HG02938 (cell line): Measurements from ENCODE around the gene BRIP1.
"Not testable (repeated sequence)": the region's sequence is repeated elsewhere in the genome, so short reads cannot be mapped to it uniquely, and the experiment has no call there.

ENCODE experiments used
- ATAC-seq: cut with Tn5 transposase; IDR thresholded peaks from one replicate; pipeline ENCODE4 v1.9.1; 2021; ENCODE audit warnings: mild to moderate bottlenecking, moderate library complexity; ENCODE audit not compliant: unreplicated experiment

BRIP1 gene

GRCh38 chr17:61867033-61867432 is 3.7 kb upstream of the BRIP1 start:
- ATAC-seq = no peak

DNA sequence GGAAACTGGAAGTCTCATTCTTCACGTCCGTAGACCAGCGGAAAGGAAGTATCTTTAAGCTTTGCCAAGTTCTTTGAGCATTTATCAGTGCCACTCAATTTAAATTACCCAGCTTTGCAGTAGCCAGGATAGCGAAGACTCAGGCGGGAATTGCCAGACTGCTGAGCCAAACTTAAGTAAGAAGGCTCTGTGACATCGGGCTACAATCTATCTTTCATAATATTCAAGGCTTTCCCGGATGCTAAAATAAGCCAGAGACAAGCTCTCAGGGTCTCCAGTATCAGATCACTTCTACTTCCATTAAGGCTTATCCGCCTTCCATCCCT is 436 bp upstream of the BRIP1 start:
- ATAC-seq = no peak

GRCh38 chr17:61862105-61862574 is 1.2 kb downstream of the BRIP1 start:
- ATAC-seq = no peak

GRCh38 chr17:61860397-61860796 is 2.9 kb downstream of the BRIP1 start:
- ATAC-seq = not testable (repeated sequence)

DNA sequence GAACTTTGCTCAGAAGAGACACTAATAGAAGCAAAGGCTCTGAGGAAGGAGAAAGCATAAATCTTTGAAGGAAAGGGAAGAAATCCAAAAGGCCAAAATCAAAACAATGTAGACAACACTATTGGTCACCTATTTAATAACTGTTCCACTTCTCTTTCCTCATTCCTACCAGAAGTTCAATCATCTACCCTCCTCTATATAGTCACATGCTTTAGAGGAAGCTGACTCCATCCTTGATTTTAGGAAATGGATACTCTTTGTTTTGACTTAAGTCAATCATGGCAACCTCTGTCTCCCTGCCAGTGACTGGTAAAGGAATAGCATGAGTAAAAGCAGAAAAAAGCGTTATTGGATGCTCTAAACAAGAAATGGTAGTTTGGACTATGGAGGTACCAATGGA is 7.3 kb downstream of the BRIP1 start:
- no peak for ATAC-seq

DNA sequence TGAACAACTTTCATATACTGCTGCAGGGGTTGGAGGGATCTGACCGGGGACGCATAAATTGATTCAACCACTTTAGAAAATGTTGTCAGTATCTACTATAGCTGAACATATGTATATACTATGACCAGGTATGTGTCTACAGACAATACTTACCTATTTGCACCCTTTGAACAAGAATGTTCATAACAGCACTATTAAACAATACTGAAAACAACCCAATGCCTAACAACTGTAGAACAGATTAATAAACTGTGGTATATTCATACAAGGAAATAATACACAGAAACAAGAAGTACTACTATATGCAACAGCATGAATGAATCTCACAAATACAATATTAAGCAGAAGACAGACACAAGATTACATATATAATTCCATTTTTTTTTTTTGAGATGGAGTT is 10.5 kb downstream of the BRIP1 start:
- ATAC-seq = no peak

DNA sequence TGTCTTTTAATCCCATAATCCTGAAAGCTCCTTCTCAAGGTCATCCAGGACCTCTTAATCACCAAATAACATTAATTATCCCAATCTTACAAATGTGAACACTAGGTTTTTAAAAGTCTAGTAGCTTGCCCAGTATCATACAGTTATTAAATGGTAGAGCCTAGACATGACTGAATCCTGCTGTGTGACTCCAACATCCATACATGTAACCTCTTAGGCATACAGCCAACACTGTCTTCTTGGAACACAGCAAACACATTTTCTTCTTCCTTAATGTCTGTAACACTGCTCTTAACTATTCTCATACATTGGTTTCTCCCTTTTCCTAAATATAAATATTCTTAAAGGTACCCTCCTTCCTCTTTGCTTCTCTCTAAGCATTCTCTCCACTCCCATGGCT is 13.7 kb downstream of the BRIP1 start:
- no peak for ATAC-seq

GRCh38 chr17:61848896-61849295 is 14.4 kb downstream of the BRIP1 start:
- no peak for ATAC-seq

DNA sequence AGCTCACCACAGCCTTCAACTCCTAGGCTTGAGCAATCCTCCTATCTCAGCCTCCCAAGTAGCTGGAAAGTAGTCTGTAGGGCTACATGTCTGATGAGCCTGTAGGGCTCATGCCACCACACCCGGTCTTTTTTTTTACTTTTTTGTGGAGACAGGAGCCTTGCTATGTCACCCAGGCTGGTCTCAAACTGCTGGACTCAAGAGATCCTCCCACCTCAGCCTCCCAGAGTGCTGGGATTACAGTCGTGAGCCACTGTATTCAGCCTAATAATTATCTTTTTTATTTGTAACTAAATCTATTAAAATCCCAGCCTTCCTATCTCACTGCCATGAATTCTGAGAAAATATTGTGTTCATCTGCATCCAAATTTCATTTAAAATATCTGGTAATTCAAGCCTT is 15.1 kb downstream of the BRIP1 start:
- ATAC-seq = no peak

GRCh38 chr17:61847659-61848058 is 15.7 kb downstream of the BRIP1 start:
- no peak for ATAC-seq

DNA sequence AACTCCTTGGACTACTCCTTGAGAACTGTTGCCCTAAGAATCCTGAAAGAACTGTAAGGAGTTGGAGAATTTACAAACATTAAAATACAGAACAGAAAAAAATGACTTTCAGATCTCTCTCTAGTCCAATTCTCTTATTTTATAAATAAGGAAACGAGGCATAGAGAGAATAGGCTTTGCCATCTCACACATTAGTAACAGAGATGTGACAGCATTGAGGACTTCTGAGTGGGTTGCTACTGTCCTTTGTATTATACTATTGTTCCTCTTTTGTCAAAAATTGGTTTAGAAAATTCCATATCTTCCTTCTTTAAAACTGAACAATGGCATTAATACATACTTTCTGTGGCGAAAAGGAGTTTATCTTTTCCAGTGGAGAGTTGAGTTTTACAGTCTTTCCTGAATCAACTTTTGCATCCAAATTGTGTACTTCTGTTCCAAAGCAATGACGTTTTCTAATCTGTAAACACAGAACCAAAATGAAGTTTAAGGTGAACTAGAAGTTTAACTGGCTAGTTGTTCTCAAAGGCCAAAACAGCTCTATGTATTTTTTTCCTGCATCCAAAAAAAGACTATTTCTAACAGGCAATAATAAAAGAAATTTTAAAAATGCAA is 16.5 kb downstream of the BRIP1 start:
- ATAC-seq = no peak

GRCh38 chr17:61846088-61846487 is 17.2 kb downstream of the BRIP1 start:
- no peak for ATAC-seq

GRCh38 chr17:61843435-61843834 is 19.9 kb downstream of the BRIP1 start:
- ATAC-seq = no peak

- no peak for ATAC-seq
Measured at GRCh38 chr17:61842899-61843298, 20.4 kb downstream of the BRIP1 start.

GRCh38 chr17:61839300-61839786 is 24.0 kb downstream of the BRIP1 start:
- ATAC-seq = no peak

- ATAC-seq = no peak
Measured at GRCh38 chr17:61837175-61838051, 25.9 kb downstream of the BRIP1 start.

DNA sequence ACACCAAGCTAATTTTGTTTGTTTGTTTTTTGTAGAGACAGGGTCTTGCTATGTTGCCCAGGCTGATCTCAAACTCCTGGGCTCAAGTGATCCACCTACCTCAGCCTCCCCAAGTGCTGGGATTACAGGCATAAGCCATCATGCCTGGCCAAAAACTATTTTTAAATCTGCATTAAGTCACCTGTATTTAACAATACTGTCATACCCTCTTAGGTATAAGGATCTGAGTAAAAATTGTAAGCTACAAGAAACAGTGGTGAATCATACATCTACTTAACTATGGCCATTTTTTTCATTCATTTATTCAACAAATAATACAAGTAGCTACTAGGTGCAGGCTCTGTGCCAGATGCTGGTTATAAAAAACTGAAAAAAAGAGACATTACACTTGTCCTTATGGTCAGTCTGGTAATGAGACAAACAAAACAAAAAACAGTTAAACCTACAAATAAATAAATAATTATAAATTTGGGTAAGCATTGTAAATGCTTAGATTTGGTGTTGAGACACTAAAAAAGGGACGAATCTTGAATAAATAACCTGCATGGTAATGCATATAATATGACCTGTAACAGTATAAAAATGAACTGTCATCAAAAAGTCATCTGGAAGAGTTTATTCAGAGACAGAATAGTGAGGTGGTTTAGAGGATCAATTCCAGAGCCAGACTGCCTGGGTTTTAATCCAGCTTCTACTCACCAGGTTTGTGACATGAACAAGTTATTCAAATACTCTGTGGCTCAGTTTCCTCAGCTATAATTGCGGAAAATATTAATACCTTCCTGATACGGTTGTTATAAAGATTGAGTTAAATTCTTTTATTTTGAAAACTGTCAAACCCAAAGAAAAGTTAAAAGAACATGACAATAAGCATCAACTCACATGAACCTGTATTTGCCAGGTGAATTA is 26.8 kb downstream of the BRIP1 start:
- ATAC-seq = no peak

- ATAC-seq = no peak
Measured at GRCh38 chr17:61835606-61836005, 27.7 kb downstream of the BRIP1 start.

DNA sequence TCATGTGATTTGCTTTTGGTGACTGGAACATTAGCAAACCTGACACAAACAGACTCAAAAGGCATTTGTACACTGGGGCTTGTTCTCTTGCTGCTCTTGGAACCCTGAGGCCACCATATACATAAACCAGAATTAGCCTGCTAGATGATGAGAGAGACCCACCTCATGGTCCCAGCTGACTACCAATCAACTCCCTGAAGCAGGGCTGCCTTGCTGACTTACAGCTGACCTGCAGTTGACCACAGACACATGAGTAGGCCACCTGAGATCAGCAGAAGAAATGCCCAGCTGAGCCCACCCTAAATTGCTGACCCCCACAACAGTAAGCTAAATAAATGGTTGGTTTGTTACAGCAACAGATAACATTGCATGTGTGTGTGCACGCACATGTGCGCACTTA is 28.7 kb downstream of the BRIP1 start:
- no peak for ATAC-seq

DNA sequence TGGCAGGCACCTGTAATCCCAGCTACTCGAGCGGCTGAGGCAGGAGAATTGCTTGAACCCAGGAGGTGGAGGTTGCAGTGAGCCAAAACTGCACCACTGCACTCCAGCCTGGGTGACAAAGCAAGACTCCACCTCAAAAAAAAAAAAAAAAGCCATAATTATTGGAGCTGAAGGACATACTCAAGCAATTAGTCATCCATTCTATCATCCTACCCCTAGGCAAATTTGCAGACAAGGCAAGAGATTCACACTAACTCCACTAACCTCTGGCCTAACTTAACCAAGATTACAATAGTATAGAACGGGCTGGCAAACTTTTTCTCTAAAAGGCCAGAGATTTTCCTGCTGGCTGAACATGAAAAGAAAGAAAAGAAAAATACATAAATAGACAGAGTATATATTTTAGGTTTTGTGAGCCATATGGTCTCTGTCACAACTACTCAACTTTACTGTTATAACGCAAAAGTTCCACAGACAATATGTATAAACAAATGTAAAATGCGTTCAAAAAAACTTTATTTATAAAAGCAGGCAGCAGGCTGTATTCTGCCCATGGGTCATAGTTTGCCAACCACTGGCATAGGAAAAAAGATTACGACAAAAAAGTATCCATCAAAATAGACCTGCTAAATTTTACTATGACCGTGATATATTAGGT is 29.7 kb downstream of the BRIP1 start:
- ATAC-seq = no peak

- no peak for ATAC-seq
Measured at GRCh38 chr17:61832463-61832862, 30.9 kb downstream of the BRIP1 start.
